Psoas muscle (tissue), 8 donors: ENCODE results near the gene RIC1. TPM values are rescaled to one million over a fixed set of nuclear protein-coding genes. Genes with fewer than 3 reads are reported as not detected.

Source experiments
- ATAC-seq, 4 donors: fragments of 200-7000 bp; cut with Tn5 transposase; one replicate each; pipeline ENCODE4 v1.9.1; 2020; ENCODE audit warnings: moderate library complexity in 3 of 4, mild to moderate bottlenecking in 2 of 4
- DNase-seq, 2 donors: peaks; one replicate each; pipeline ENCODE4 v3.0.0-alpha.2; 2020
- H3K27ac ChIP-seq: fragments of 200-600 bp; one replicate; pipeline ENCODE4 v1.8.0; 2022
- H3K27me3 ChIP-seq, 3 donors: fragments of 200-600 bp in 1 of 3; one replicate each; pipeline versions ENCODE4 v1.6.1 to v1.8.0; 2013 to 2022; ENCODE audit warnings: low read length in 2 of 3, mild to moderate bottlenecking in 2 of 3, moderate library complexity in 1 of 3; ENCODE audit not compliant: insufficient read depth in 3 of 3
- H3K36me3 ChIP-seq, 2 donors: fragments of 200-600 bp in 1 of 2; one replicate each; pipeline versions ENCODE4 v1.6.1 to v1.8.0; 2013 to 2022; ENCODE audit warnings: low read depth in 1 of 2, mild to moderate bottlenecking in 1 of 2, moderate library complexity in 1 of 2; ENCODE audit not compliant: insufficient read depth in 1 of 2
- H3K4me1 ChIP-seq: fragments of 200-600 bp; one replicate; pipeline ENCODE4 v1.8.0; 2022
- H3K4me3 ChIP-seq: fragments of 200-600 bp; one replicate; pipeline ENCODE4 v1.8.0; 2022; ENCODE audit warnings: mild to moderate bottlenecking
- H3K9me3 ChIP-seq: fragments of 200-600 bp; one replicate; pipeline ENCODE4 v1.8.0; 2022
- CTCF ChIP-seq: fragments of 200-600 bp; IDR thresholded peaks from one replicate; pipeline ENCODE4 v1.8.0; 2022; ENCODE audit warnings: antibody characterized with exemption
- WGBS, 3 donors: extraction: QIAGEN DNeasy Blood & Tissue Kit; methylation state at CpG; one replicate each; pipeline versions ENCODE4 v1.1.6 to v1.1.7; 2013; 5-methylcytosine and 5-hydroxymethylcytosine counted together
- intact Hi-C, 2 donors: fragments of 100-400 bp; cut with DNase I; formaldehyde crosslinking; loops; one replicate each; pipeline versions ENCODE4 v1.11.0 to v1.14.2; 2022
- polyA plus RNA-seq, 3 donors: library from polyadenylated mRNA; stranded (reverse); fragments of 200-250 nt; gene quantifications; one replicate each; pipeline ENCODE4 v1.2.3, GENCODE V29; 2013
- total RNA-seq, 4 donors: library from RNA; stranded (reverse); fragmentation: NEBNext Ultra II Directional in 2 of 4; extraction: Animal tissue kit (Norgen Biotek cat#: 25700) in 2 of 4; gene quantifications; one replicate each; pipeline versions ENCODE4 v1.2.1 to v1.2.4, GENCODE V29; 2021 to 2023
- donor health status: healthy with polysubstance abuse.
- donor health status: DM: no; HTN: no; CAD: no; lungs with moderate emphysema.
- donor health status: Bipolar disorder and iron deficiency.
- donor health status: healthy.
- donor health status: DM: yes; HTN: yes; CAD: no.
- donor health status: DM: no; HTN: no; CAD: no.
- donor health status: DM: no; HTN: no; CAD: no.
- donor health status: DM: yes; HTN: yes; CAD: no.

RIC1 gene
- total and polyA plus RNA-seq, 7 donors, result 6.8 to 28.6 (median 10.9) TPM

- WGBS, 3 donors, result 5 to 12% (median 12%) methylated on average over 2 of the region's 2 CpGs
- H3K27ac ChIP-seq, result no peak overlapping the region
- peaks cover 10% of the 10 kb centered on the region for H3K4me1 ChIP-seq
- ATAC-seq (peak in 2 of 4 donors; percentile 58 to 64), DNase-seq (no peak)
- no peak overlapping the region for H3K4me3 ChIP-seq
- intact Hi-C loops, result no loop called here
- no peaks in the 10 kb centered on the region for H3K27me3 ChIP-seq
- no peak for TF ChIP-seq CTCF
- no peaks in the 10 kb centered on the region for H3K9me3 ChIP-seq
- no peaks in the 10 kb centered on the region for H3K36me3 ChIP-seq
Measured at GRCh38 chr9:5582835-5583195, 46.1 kb upstream of the RIC1 start.

GRCh38 chr9:5586391-5586802 is 42.5 kb upstream of the RIC1 start:
- Histone ChIP-seq H3K36me3 (no peaks in the 10 kb centered on the region), H3K27me3 (no peaks in the 10 kb centered on the region), H3K4me1 (no peaks in the 10 kb centered on the region), H3K4me3 (no peak overlapping the region), H3K9me3 (no peaks in the 10 kb centered on the region), H3K27ac (no peak overlapping the region)
- ATAC-seq (no peak), DNase-seq (no peak)
- no peak for TF ChIP-seq CTCF
- intact Hi-C loops, result loop anchor here in 1 of 2 donors (5.0 kb wide), 2 partner anchors 149 to 399 kb away; partner anchors contain the start of genes INSL6 and PLGRKT

GRCh38 chr9:5587024-5587423 is 41.9 kb upstream of the RIC1 start:
- intact Hi-C loops, result loop anchor here in 1 of 2 donors (5.0 kb wide), 2 partner anchors 150 to 400 kb away; partner anchors contain the start of genes INSL6 and PLGRKT
- H3K9me3 ChIP-seq, result no peaks in the 10 kb centered on the region
- no peaks in the 10 kb centered on the region for H3K36me3 ChIP-seq
- ATAC-seq, result no peak
- TF ChIP-seq CTCF, result no peak
- no peaks in the 10 kb centered on the region for H3K4me1 ChIP-seq
- DNase-seq, result no peak
- no peak overlapping the region for H3K4me3 ChIP-seq
- H3K27me3 ChIP-seq, result no peaks in the 10 kb centered on the region
- H3K27ac ChIP-seq, result no peak overlapping the region
- 92 to 100% (median 96%) methylated on average over 1 of the region's 1 CpG for WGBS, 3 donors

- ATAC-seq, result no peak
- Histone ChIP-seq H3K4me1 (peaks cover 5% of the 10 kb centered on the region), H3K27ac (no peak overlapping the region), H3K36me3 (no peaks in the 10 kb centered on the region), H3K27me3 (no peaks in the 10 kb centered on the region), H3K9me3 (no peaks in the 10 kb centered on the region), H3K4me3 (no peak overlapping the region)
- TF ChIP-seq CTCF, result no peak
- no peak for DNase-seq
- 85 to 94% (median 92%) methylated on average over 3 of the region's 3 CpGs for WGBS, 3 donors
- intact Hi-C loops, result loop anchor here (5.0 to 10.0 kb wide), 2 partner anchors 405 to 827 kb away; partner anchors contain the start of gene INSL6 (in 1 of the 2)
Measured at GRCh38 chr9:5592231-5592630, 36.7 kb upstream of the RIC1 start.

- DNase-seq, result no peak
- ATAC-seq, result no peak
- Histone ChIP-seq H3K4me3 (no peak overlapping the region), H3K4me1 (peaks cover 5% of the 10 kb centered on the region), H3K27ac (no peak overlapping the region), H3K27me3 (no peaks in the 10 kb centered on the region), H3K9me3 (no peaks in the 10 kb centered on the region), H3K36me3 (no peaks in the 10 kb centered on the region)
- WGBS, 3 donors, result 90 to 96% (median 91%) methylated on average over 5 of the region's 5 CpGs
- intact Hi-C loops, result loop anchor here (5.0 to 10.0 kb wide), 2 partner anchors 406 to 828 kb away; partner anchors contain the start of gene INSL6 (in 1 of the 2)
- TF ChIP-seq CTCF, result no peak
Measured at GRCh38 chr9:5592904-5593303, 36.0 kb upstream of the RIC1 start.
